Measurements from ENCODE around the gene THRAP3. TPM values are rescaled to one million over a fixed set of nuclear protein-coding genes. Genes with fewer than 3 reads are reported as not detected.

THRAP3 gene
- total RNA-seq, 1 experiment from 2014 or later: 160 TPM

GRCh38 chr1:36320767-36321118, 96.5 kb downstream of the THRAP3 start:
- CTCF ChIA-PET: interaction anchor here (0.6 to 4.8 kb wide), 6 partner anchors 14 to 133 kb away, joined by 3 to 32 read pairs (median 4); partner anchors contain the start of genes OSCP1, SH3D21 and THRAP3
- peak; percentile 4 for ATAC-seq
- TF ChIP-seq NFE2L1 (CRISPR knock-in tag; IDR thresholded peaks at IDR 0.05) (no peak), JUN (CRISPR knock-in tag; IDR thresholded peaks at IDR 0.05) (peak; percentile 34; the same call in 1 of the 2 replicates), ZNF263 (CRISPR knock-in tag; IDR thresholded peaks at IDR 0.05; ENCODE audit: low read depth) (0 out of 2 replicates have a peak, but pooled peaks have one; percentile 8), SOX15 (CRISPR knock-in tag; IDR thresholded peaks at IDR 0.05) (no peak), ZNF232 (CRISPR knock-in tag; IDR thresholded peaks at IDR 0.05) (no peak), ESRRA (CRISPR knock-in tag; IDR thresholded peaks at IDR 0.05; ENCODE audit: borderline replicate concordance) (0 out of 2 replicates have a peak, but pooled peaks have one; percentile 11), ZNF671 (CRISPR knock-in tag; IDR thresholded peaks at IDR 0.05) (no peak), TEAD1 (CRISPR knock-in tag; IDR thresholded peaks at IDR 0.05) (no peak), ZSCAN18 (CRISPR knock-in tag; IDR thresholded peaks at IDR 0.05) (no peak)

GRCh38 chr1:36321119-36321951, 97.1 kb downstream of the THRAP3 start:
- CTCF ChIA-PET: interaction anchor here (0.6 to 4.8 kb wide), 16 partner anchors 15 to 224 kb away, joined by 3 to 32 read pairs (median 4); partner anchors contain the start of genes OSCP1, SH3D21, THRAP3 and TRAPPC3
- DNase-seq (ENCODE audit: low spot score) (peak; percentile 91), ATAC-seq (peak; percentile 61)
- peak overlapping the region; percentile 97 for H3K27ac Mint-ChIP-seq
- H3K4me3 Mint-ChIP-seq: peak overlapping the region; percentile 89
- H3K9me3 Mint-ChIP-seq: no peaks in the 10 kb centered on the region
- H3K27me3 Mint-ChIP-seq (ENCODE audit: low read depth): peaks cover 10% of the 10 kb centered on the region
- POLR2A ChIA-PET: interaction anchor here (0.7 to 7.3 kb wide), 8 partner anchors 15 to 551 kb away, joined by 3 to 77 read pairs (median 4); partner anchors contain the start of genes CLSPN, LSM10, SH3D21 and STK40
- H3K4me1 Mint-ChIP-seq: peaks cover 25% of the 10 kb centered on the region
- H3K36me3 Mint-ChIP-seq: peaks cover 6% of the 10 kb centered on the region; the same call in 1 of the 2 replicates
- TF ChIP-seq NFE2L1 (CRISPR knock-in tag; IDR thresholded peaks at IDR 0.05): peak; percentile 51; the same call in 1 of the 2 replicates
- TF ChIP-seq ZNF512 (CRISPR knock-in tag; IDR thresholded peaks at IDR 0.05; ENCODE audit: borderline replicate concordance): no peak
- no peak for TF ChIP-seq EMX1 (CRISPR knock-in tag; IDR thresholded peaks at IDR 0.05)
- TF ChIP-seq ZNF219 (CRISPR knock-in tag; IDR thresholded peaks at IDR 0.05; ENCODE audit: borderline replicate concordance): no peak
- TF ChIP-seq OVOL2 (CRISPR knock-in tag; IDR thresholded peaks at IDR 0.05; ENCODE audit: borderline replicate concordance): no peak
- 0 out of 2 replicates have a peak, but pooled peaks have one; percentile 69 for TF ChIP-seq CREB1 (CRISPR knock-in tag; IDR thresholded peaks at IDR 0.05)
- no peak for TF ChIP-seq MXD4 (CRISPR knock-in tag; IDR thresholded peaks at IDR 0.05; ENCODE audit: borderline replicate concordance)
- TF ChIP-seq FOXP1 (CRISPR knock-in tag; IDR thresholded peaks at IDR 0.05; ENCODE audit: borderline replicate concordance): peak; percentile 97
- no peak for TF ChIP-seq ZMAT4 (CRISPR knock-in tag; IDR thresholded peaks at IDR 0.05)
- no peak for TF ChIP-seq SMAD4 (CRISPR knock-in tag; IDR thresholded peaks at IDR 0.05)
- no peak for TF ChIP-seq NFATC4 (CRISPR knock-in tag; IDR thresholded peaks at IDR 0.05)
- TF ChIP-seq JUN (CRISPR knock-in tag; IDR thresholded peaks at IDR 0.05): peak; percentile 55; the same call in 1 of the 2 replicates
- TF ChIP-seq ZNF263 (CRISPR knock-in tag; IDR thresholded peaks at IDR 0.05; ENCODE audit: low read depth): no peak; the same call in 1 of the 2 replicates
- TF ChIP-seq SMAD3 (CRISPR knock-in tag; IDR thresholded peaks at IDR 0.05; ENCODE audit: borderline replicate concordance): peak; percentile 81
- peak; percentile 95 for TF ChIP-seq E2F5 (CRISPR knock-in tag; IDR thresholded peaks at IDR 0.05)
- TF ChIP-seq ZNF532 (CRISPR knock-in tag; IDR thresholded peaks at IDR 0.05; ENCODE audit: borderline replicate concordance): no peak; the same call in 1 of the 2 replicates
- no peak for TF ChIP-seq CTCF (IDR thresholded peaks at IDR 0.05)

More at GRCh38 chr1:36320767-36321118, 96.5 kb downstream of the THRAP3 start:
- POLR2A ChIA-PET: interaction anchor here (0.5 to 7.3 kb wide), 7 partner anchors 14 to 171 kb away, joined by 3 to 77 read pairs (median 8); partner anchors contain the start of genes SH3D21 and STK40
- peak; percentile 56 for DNase-seq (ENCODE audit: low spot score)
- Mint-ChIP-seq H3K27me3 (ENCODE audit: low read depth) (peaks cover 10% of the 10 kb centered on the region), H3K4me3 (peak overlapping the region; percentile 89), H3K9me3 (no peaks in the 10 kb centered on the region), H3K27ac (peak overlapping the region; percentile 97), H3K4me1 (peaks cover 24% of the 10 kb centered on the region), H3K36me3 (peaks cover 9% of the 10 kb centered on the region)
